ENCODE data around the gene IMMT.

DNA sequence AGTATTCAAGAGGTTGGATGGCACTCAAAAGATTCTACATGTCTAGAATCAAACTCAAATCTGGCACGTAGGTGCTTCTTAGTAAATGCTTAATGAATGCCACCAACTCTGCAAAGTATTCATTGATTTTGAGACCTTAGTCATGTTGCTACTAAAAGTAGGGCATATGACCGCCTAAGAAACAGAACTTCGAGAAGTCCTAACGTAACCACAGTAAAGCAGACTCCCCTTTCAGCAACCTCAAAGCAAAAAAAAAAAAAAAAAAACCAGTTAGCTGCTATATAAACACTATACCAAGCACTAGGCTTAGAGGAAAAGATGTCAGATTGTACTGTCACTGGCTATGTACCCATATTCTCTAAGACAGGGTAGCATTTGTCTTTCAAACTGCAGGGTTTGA, 55.3 kb downstream of the IMMT start:
- TF ChIP-seq EZH2 (IDR thresholded peaks at IDR 0.05; ENCODE audit: low read depth, low read length, severe bottlenecking) (no peak), POLR2AphosphoS5 (IDR thresholded peaks at IDR 0.05; ENCODE audit: low read depth, low read length) (no peak; the same call in 1 of the 2 replicates), CEBPB (IDR thresholded peaks at IDR 0.05; ENCODE audit: low read depth, low read length) (no peak)

All from H1 (cell line).